A673 (cell line): ENCODE measurements around the gene SMIM21. TPM values are rescaled to one million over a fixed set of nuclear protein-coding genes. Genes with fewer than 3 reads are reported as not detected.

Experiments
- BruUV-seq: library from RNA; stranded (reverse); fragments of 400-500 nt; replicated peaks from 2 replicates; lab custom pipeline; 2021; lab: Mats Ljungman, UMichigan
- CTCF ChIA-PET: fragments of 300-600 bp; sonication (Branson Sonifier 250); formaldehyde crosslinking; loops from one replicate; lab custom pipeline; 2022; ENCODE audit warnings: antibody characterized with exemption; lab: Charles Lee
- POLR2A ChIA-PET: fragments of 300-600 bp; sonication (Branson Sonifier 250); formaldehyde crosslinking; loops from one replicate; lab custom pipeline; 2022; ENCODE audit warnings: antibody characterized with exemption; ENCODE audit not compliant: low non-redundant PET; lab: Charles Lee
- DNase-seq: peaks from one replicate; pipeline ENCODE4 v3.0.0-alpha.2; 2015; ENCODE audit warnings: low spot score
- H3K27ac ChIP-seq: fragments of 200-600 bp; sonication (generic); 2 replicates; pipeline ENCODE4 v1.5.1; 2016; ENCODE audit warnings: mixed run types, low read depth, mild to moderate bottlenecking, mixed read lengths, antibody characterized with exemption, low read length; ENCODE audit not compliant: poor library complexity, severe bottlenecking
- H3K27me3 ChIP-seq: fragments of 200-600 bp; sonication (generic); replicated peaks from 2 replicates; pipeline ENCODE4 v1.6.1; 2017; ENCODE audit warnings: mixed run types, low read depth, mild to moderate bottlenecking, mixed read lengths, antibody characterized with exemption, low read length; ENCODE audit not compliant: insufficient read depth, poor library complexity
- H3K36me3 ChIP-seq: fragments of 200-600 bp; sonication (generic); 2 replicates; pipeline ENCODE4 v1.6.1; 2016; ENCODE audit warnings: mixed run types, mild to moderate bottlenecking, mixed read lengths, antibody characterized with exemption, low read length; ENCODE audit not compliant: insufficient read depth, poor library complexity, severe bottlenecking
- H3K4me1 ChIP-seq: fragments of 200-600 bp; sonication (generic); 2 replicates; pipeline ENCODE4 v1.6.1; 2017; ENCODE audit warnings: mixed run types, mild to moderate bottlenecking, mixed read lengths, antibody characterized with exemption, low read length; ENCODE audit not compliant: insufficient read depth, poor library complexity, severe bottlenecking
- H3K4me3 ChIP-seq: fragments of 200-600 bp; sonication (generic); 2 replicates; pipeline ENCODE4 v1.5.1; 2016; ENCODE audit warnings: low read depth, mixed run types, mild to moderate bottlenecking, mixed read lengths, low read length; ENCODE audit not compliant: poor library complexity, severe bottlenecking
- H3K9me3 ChIP-seq: fragments of 200-600 bp; sonication (generic); 2 replicates; pipeline ENCODE4 v1.6.1; 2016; ENCODE audit warnings: mixed run types, low read depth, mild to moderate bottlenecking, mixed read lengths, antibody characterized with exemption, low read length; ENCODE audit not compliant: poor library complexity, severe bottlenecking
- CTCF ChIP-seq: fragments of 300-800, 200-600 bp; sonication (generic); conservative IDR thresholded peaks from 2 replicates; pipeline ENCODE4 v1.5.1; 2017; ENCODE audit warnings: low read depth, mild to moderate bottlenecking, antibody characterized with exemption, low read length, moderate library complexity, mixed read lengths
- EZH2 ChIP-seq: fragments of 200-600 bp; sonication (generic); IDR thresholded peaks from 2 replicates; pipeline ENCODE4 v1.6.1; 2017; ENCODE audit warnings: borderline replicate concordance, low read depth, mild to moderate bottlenecking, mixed read lengths, antibody characterized with exemption, low read length; ENCODE audit not compliant: poor library complexity, severe bottlenecking
- intact Hi-C: fragments of 100-400 bp; cut with micrococcal nuclease; formaldehyde crosslinking; loops from one replicate; pipeline ENCODE4 v1.10.0; 2022; ENCODE audit not compliant: unreplicated experiment
- total RNA-seq: library from RNA; stranded (reverse); gene quantifications from 2 replicates; pipeline ENCODE4 v1.2.3, GENCODE V29; 2021

SMIM21 gene
- total RNA-seq, 1 experiment from 2014 or later, result not detected

GRCh38 chr18:75462178-75462832 lies 34.8 kb upstream of the SMIM21 start:
- ChIA-PET POLR2A (no interaction called here), CTCF (no interaction called here)
- no TSS peak for BruUV-seq

GRCh38 chr18:75456199-75456631 lies 28.7 kb upstream of the SMIM21 start:
- TF ChIP-seq EZH2 (no peak), CTCF (no peak)
- peaks cover 45% of the 10 kb centered on the region for H3K27me3 ChIP-seq
- H3K4me1 ChIP-seq, result no peaks in the 10 kb centered on the region
- intact Hi-C loops, result no loop called here
- no peaks in the 10 kb centered on the region for H3K36me3 ChIP-seq
- H3K4me3 ChIP-seq, result no peak overlapping the region
- no peak for DNase-seq
- BruUV-seq, result no TSS peak
- no peak overlapping the region for H3K27ac ChIP-seq
- CTCF ChIA-PET, result no interaction called here
- POLR2A ChIA-PET, result no interaction called here
- no peaks in the 10 kb centered on the region for H3K9me3 ChIP-seq

More at GRCh38 chr18:75462178-75462832, 34.8 kb upstream of the SMIM21 start:
- H3K36me3 ChIP-seq, result no peaks in the 10 kb centered on the region
- H3K9me3 ChIP-seq, result no peaks in the 10 kb centered on the region
- DNase-seq, result no peak
- no peak overlapping the region for H3K4me3 ChIP-seq
- intact Hi-C loops, result no loop called here
- TF ChIP-seq EZH2 (no peak), CTCF (no peak)
- no peaks in the 10 kb centered on the region for H3K4me1 ChIP-seq
- no peak overlapping the region for H3K27ac ChIP-seq
- no peaks in the 10 kb centered on the region for H3K27me3 ChIP-seq

GRCh38 chr18:75455249-75456198 lies 28.0 kb upstream of the SMIM21 start:
- Histone ChIP-seq H3K9me3 (no peaks in the 10 kb centered on the region), H3K4me3 (peak overlapping the region; percentile 18), H3K27ac (no peak overlapping the region), H3K36me3 (no peaks in the 10 kb centered on the region), H3K4me1 (no peaks in the 10 kb centered on the region), H3K27me3 (peaks cover 45% of the 10 kb centered on the region)
- CTCF ChIA-PET, result no interaction called here
- DNase-seq, result no peak
- no TSS peak for BruUV-seq
- POLR2A ChIA-PET, result no interaction called here
- TF ChIP-seq CTCF (no peak), EZH2 (peak; percentile 77)
- intact Hi-C loops, result no loop called here
